HAP-1 (cell line): Measurements from ENCODE around the gene MID1.

Experiments used
- DNase-seq, 2 experiments: peaks; one replicate each; pipeline ENCODE4 v3.0.0-alpha.2; 2016 to 2020; ENCODE audit warnings: low spot score in 2 of 2
- H3K27me3 ChIP-seq: fragments of 250-450 bp; sonication (Bioruptor Pico); 2 replicates; pipeline ENCODE4 v1.5.1; 2020; ENCODE audit warnings: low read depth, mild to moderate bottlenecking, moderate library complexity
- H3K36me3 ChIP-seq: fragments of 250-450 bp; sonication (Bioruptor Pico); replicated peaks from 2 replicates; pipeline ENCODE4 v1.5.1; 2020; ENCODE audit warnings: mild to moderate bottlenecking
- H3K4me1 ChIP-seq: fragments of 250-450 bp; sonication (Bioruptor Pico); 2 replicates; pipeline ENCODE4 v1.5.1; 2020; ENCODE audit warnings: mild to moderate bottlenecking
- H3K4me3 ChIP-seq: fragments of 250-450 bp; sonication (Bioruptor Pico); 2 replicates; pipeline ENCODE4 v1.5.1; 2020; ENCODE audit warnings: mild to moderate bottlenecking, moderate library complexity
- H3K9me3 ChIP-seq: fragments of 250-450 bp; sonication (Bioruptor Pico); 2 replicates; pipeline ENCODE4 v1.5.1; 2020; ENCODE audit warnings: mild to moderate bottlenecking, moderate library complexity
- in situ Hi-C: fragments of 300-500 bp; cut with MboI; formaldehyde crosslinking; loops from 3 replicates; pipeline ENCODE4 v1.14.3; 2020; ENCODE audit warnings: low sequenced_read_pairs, inconsistent platforms, mixed read lengths

Gene MID1

DNA sequence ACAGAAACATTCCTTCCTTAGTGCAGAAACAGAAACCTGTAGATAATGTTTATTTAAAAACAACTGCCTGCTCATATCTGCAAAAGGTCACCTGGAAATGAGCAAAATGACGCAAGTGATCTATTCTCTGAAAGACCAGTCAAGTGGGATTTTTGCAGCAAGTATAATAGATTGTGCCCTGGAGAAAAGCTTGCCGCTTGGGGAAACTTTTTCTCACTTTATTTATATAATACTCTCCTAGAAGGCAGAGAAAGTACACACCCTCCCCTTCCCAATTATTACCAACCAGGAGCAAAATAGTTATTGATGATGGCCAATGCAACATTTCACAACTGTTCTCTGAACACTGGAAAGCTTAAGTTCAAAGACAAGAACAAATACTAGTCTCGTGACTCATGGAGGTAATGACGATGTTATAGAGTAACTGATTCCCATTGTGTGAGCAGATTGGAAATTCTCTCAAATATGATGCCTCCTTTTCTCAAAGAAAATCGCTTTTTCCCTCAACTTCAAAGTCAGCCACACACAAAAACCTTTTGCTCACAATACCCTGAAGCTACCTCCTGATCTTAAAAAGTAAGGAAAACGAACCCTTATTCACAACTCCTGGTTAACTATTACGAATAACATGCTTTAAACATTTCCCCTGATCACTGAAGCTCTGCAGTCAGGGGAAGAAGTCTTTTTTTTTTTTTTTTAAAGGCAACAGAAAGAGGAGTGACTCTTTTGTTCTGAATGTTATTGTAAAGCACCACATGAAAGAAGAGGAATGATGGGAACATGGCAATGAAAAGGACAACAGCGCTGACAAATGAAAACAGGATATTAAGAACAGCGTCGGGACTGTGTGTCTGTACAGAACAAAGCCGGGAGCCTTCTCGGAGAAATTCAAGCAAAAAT lies 41.0 kb downstream of the MID1 start:
- Histone ChIP-seq H3K9me3 (peaks cover 1% of the 10 kb centered on the region; the same call in 1 of the 2 replicates), H3K27me3 (no peaks in the 10 kb centered on the region), H3K4me3 (peak overlapping the region; percentile 17), H3K4me1 (peaks cover 32% of the 10 kb centered on the region), H3K36me3 (no peaks in the 10 kb centered on the region)
- DNase-seq: peak; percentile 70 to 94
- in situ Hi-C loops: no loop called here

- H3K4me3 ChIP-seq: no peak overlapping the region
- H3K4me1 ChIP-seq: peaks cover 32% of the 10 kb centered on the region
- H3K9me3 ChIP-seq: no peaks in the 10 kb centered on the region
- H3K36me3 ChIP-seq: no peaks in the 10 kb centered on the region
- no peak for DNase-seq
- in situ Hi-C loops: no loop called here
- no peaks in the 10 kb centered on the region for H3K27me3 ChIP-seq
Observed at GRCh38 chrX:10578527-10578926, 41.9 kb downstream of the MID1 start.

GRCh38 chrX:10577853-10578252 lies 42.5 kb downstream of the MID1 start:
- peak in 1 of 2 experiments; percentile 25 for DNase-seq
- H3K9me3 ChIP-seq: no peaks in the 10 kb centered on the region
- no peak overlapping the region for H3K4me3 ChIP-seq
- H3K27me3 ChIP-seq: no peaks in the 10 kb centered on the region
- peaks cover 32% of the 10 kb centered on the region for H3K4me1 ChIP-seq
- no peaks in the 10 kb centered on the region for H3K36me3 ChIP-seq
- in situ Hi-C loops: no loop called here

GRCh38 chrX:10576777-10577447 lies 43.5 kb downstream of the MID1 start:
- in situ Hi-C loops: no loop called here
- no peaks in the 10 kb centered on the region for H3K9me3 ChIP-seq
- DNase-seq: peak in 1 of 2 experiments; percentile 44
- peaks cover 32% of the 10 kb centered on the region for H3K4me1 ChIP-seq
- H3K4me3 ChIP-seq: no peak overlapping the region
- H3K36me3 ChIP-seq: no peaks in the 10 kb centered on the region
- H3K27me3 ChIP-seq: no peaks in the 10 kb centered on the region

DNA sequence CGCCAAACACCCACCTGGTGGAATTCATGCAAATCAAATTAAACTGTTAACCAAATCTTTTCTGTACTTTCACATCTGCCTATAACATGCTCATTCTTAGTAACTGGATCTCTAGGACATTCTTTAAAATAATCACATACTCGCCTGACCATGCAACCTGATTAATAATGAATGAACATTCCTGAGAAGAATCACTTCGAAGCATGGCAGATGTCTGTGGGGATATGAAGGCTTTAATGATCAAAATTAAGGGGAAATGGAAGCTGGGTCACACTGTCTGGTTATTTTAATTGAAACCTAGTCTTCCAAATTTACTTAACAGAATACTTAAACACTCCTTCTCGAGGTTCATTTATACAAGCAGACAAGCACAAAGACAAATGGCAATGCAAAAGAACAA lies 44.2 kb downstream of the MID1 start:
- in situ Hi-C loops: no loop called here
- Histone ChIP-seq H3K27me3 (no peaks in the 10 kb centered on the region), H3K4me1 (peaks cover 32% of the 10 kb centered on the region), H3K4me3 (no peak overlapping the region), H3K9me3 (no peaks in the 10 kb centered on the region), H3K36me3 (no peaks in the 10 kb centered on the region)
- no peak for DNase-seq

- no peak for DNase-seq
- Histone ChIP-seq H3K4me3 (no peak overlapping the region), H3K9me3 (no peaks in the 10 kb centered on the region), H3K36me3 (no peaks in the 10 kb centered on the region), H3K27me3 (no peaks in the 10 kb centered on the region), H3K4me1 (peaks cover 32% of the 10 kb centered on the region)
- in situ Hi-C loops: no loop called here
Observed at GRCh38 chrX:10574663-10575062, 45.7 kb downstream of the MID1 start.

DNA sequence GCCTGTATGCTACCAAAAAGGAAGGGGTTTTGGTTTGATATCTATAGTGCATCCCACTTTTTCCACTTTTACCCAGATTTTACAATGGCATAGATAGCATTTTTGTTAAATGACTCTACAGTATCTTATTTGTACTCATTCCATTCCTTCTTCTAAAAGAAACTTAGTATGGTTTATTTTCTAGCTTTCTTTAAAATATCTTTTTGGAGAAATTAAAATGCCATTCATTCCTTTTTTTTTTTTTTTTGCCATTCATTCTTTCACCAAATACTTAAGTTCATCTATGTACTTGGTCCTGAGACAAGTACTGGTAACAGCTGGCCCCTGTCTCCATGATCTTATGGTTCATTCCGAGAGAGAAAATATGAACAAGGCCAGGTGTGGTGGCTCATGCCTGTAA lies 49.1 kb downstream of the MID1 start:
- peaks cover 9% of the 10 kb centered on the region for H3K4me1 ChIP-seq
- no peak overlapping the region for H3K4me3 ChIP-seq
- DNase-seq: no peak
- H3K9me3 ChIP-seq: no peaks in the 10 kb centered on the region
- no peaks in the 10 kb centered on the region for H3K36me3 ChIP-seq
- in situ Hi-C loops: no loop called here
- no peaks in the 10 kb centered on the region for H3K27me3 ChIP-seq

- Histone ChIP-seq H3K9me3 (no peaks in the 10 kb centered on the region), H3K36me3 (no peaks in the 10 kb centered on the region), H3K4me3 (no peak overlapping the region), H3K27me3 (no peaks in the 10 kb centered on the region), H3K4me1 (peaks cover 12% of the 10 kb centered on the region)
- DNase-seq: no peak
- in situ Hi-C loops: no loop called here
Observed at GRCh38 chrX:10570601-10571000, 49.8 kb downstream of the MID1 start.

- no peak for DNase-seq
- Histone ChIP-seq H3K4me3 (no peak overlapping the region), H3K9me3 (no peaks in the 10 kb centered on the region), H3K36me3 (no peaks in the 10 kb centered on the region; the same call in 1 of the 2 replicates), H3K27me3 (no peaks in the 10 kb centered on the region), H3K4me1 (peaks cover 12% of the 10 kb centered on the region)
- in situ Hi-C loops: no loop called here
Observed at GRCh38 chrX:10569946-10570345, 50.4 kb downstream of the MID1 start.

GRCh38 chrX:10568428-10568827 lies 52.0 kb downstream of the MID1 start:
- Histone ChIP-seq H3K4me1 (peaks cover 24% of the 10 kb centered on the region), H3K4me3 (no peak overlapping the region), H3K9me3 (no peaks in the 10 kb centered on the region), H3K36me3 (no peaks in the 10 kb centered on the region; the same call in 1 of the 2 replicates), H3K27me3 (no peaks in the 10 kb centered on the region)
- in situ Hi-C loops: no loop called here
- DNase-seq: no peak

GRCh38 chrX:10567136-10567535 lies 53.2 kb downstream of the MID1 start:
- in situ Hi-C loops: no loop called here
- peaks cover 35% of the 10 kb centered on the region for H3K4me1 ChIP-seq
- H3K27me3 ChIP-seq: no peaks in the 10 kb centered on the region
- H3K4me3 ChIP-seq: no peak overlapping the region
- no peaks in the 10 kb centered on the region; the same call in 1 of the 2 replicates for H3K36me3 ChIP-seq
- DNase-seq: no peak
- no peaks in the 10 kb centered on the region for H3K9me3 ChIP-seq

GRCh38 chrX:10566716-10567097 lies 53.7 kb downstream of the MID1 start:
- no peaks in the 10 kb centered on the region; the same call in 1 of the 2 replicates for H3K36me3 ChIP-seq
- no peaks in the 10 kb centered on the region for H3K27me3 ChIP-seq
- in situ Hi-C loops: no loop called here
- no peak for DNase-seq
- peaks cover 35% of the 10 kb centered on the region for H3K4me1 ChIP-seq
- H3K9me3 ChIP-seq: no peaks in the 10 kb centered on the region
- no peak overlapping the region for H3K4me3 ChIP-seq

- Histone ChIP-seq H3K4me1 (peaks cover 29% of the 10 kb centered on the region), H3K9me3 (0 out of 2 replicates have a peak, but pooled peaks cover 2% of the 10 kb centered on the region), H3K36me3 (no peaks in the 10 kb centered on the region; the same call in 1 of the 2 replicates), H3K4me3 (no peak overlapping the region), H3K27me3 (no peaks in the 10 kb centered on the region)
- DNase-seq: no peak
- in situ Hi-C loops: no loop called here
Observed at GRCh38 chrX:10564484-10564883, 55.9 kb downstream of the MID1 start.

GRCh38 chrX:10557166-10557565 lies 63.2 kb downstream of the MID1 start:
- no peak for DNase-seq
- Histone ChIP-seq H3K36me3 (no peaks in the 10 kb centered on the region), H3K9me3 (0 out of 2 replicates have a peak, but pooled peaks cover 2% of the 10 kb centered on the region), H3K4me1 (no peaks in the 10 kb centered on the region), H3K4me3 (no peak overlapping the region), H3K27me3 (no peaks in the 10 kb centered on the region)
- in situ Hi-C loops: no loop called here
